Neural progenitor cell (in vitro differentiated cells): ENCODE measurements around the gene PTGDS.

Experiments
- EZH2phosphoT487 ChIP-seq: fragments of 200-600 bp; sonication (generic); IDR thresholded peaks from 2 replicates; pipeline ENCODE4 v1.6.1; 2017; ENCODE audit warnings: antibody characterized with exemption
- TF ChIP-seq, protein P1 (sequence below): fragments of 200-600 bp; sonication (generic); IDR thresholded peaks from 2 replicates; pipeline ENCODE4 v1.5.1; 2017; ENCODE audit warnings: antibody characterized with exemption, mild to moderate bottlenecking

DNA sequence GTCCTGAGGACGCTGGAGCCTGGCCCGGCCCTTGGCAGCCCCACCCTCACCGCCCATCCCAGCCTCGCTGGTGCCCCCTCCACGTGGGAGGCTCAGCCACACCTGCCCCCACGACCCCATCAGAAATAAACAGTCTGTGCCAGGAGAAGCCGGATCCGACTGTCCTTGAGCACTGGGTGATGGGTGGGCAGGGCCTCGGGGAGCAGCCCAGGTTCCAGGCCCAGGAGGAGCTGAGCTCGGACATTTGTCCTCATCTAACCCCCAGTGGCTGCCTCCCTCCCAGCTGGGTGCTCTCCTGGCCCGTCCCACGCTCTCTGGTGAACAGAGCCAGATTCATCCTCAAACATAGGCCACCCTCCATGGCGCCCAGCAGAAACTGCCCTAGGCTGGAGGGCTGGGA, 4.6 kb upstream of the PTGDS start:
- TF ChIP-seq, protein P1, sequence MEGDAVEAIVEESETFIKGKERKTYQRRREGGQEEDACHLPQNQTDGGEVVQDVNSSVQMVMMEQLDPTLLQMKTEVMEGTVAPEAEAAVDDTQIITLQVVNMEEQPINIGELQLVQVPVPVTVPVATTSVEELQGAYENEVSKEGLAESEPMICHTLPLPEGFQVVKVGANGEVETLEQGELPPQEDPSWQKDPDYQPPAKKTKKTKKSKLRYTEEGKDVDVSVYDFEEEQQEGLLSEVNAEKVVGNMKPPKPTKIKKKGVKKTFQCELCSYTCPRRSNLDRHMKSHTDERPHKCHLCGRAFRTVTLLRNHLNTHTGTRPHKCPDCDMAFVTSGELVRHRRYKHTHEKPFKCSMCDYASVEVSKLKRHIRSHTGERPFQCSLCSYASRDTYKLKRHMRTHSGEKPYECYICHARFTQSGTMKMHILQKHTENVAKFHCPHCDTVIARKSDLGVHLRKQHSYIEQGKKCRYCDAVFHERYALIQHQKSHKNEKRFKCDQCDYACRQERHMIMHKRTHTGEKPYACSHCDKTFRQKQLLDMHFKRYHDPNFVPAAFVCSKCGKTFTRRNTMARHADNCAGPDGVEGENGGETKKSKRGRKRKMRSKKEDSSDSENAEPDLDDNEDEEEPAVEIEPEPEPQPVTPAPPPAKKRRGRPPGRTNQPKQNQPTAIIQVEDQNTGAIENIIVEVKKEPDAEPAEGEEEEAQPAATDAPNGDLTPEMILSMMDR: no peak
- no peak for TF ChIP-seq EZH2phosphoT487
